Stromal cell of bone marrow (primary cell): ENCODE data around the gene BOC.

Experiments
- DNase-seq: peaks from one replicate; pipeline ENCODE4 v3.0.0-alpha.2; 2012; ENCODE audit warnings: low read depth

BOC gene

DNA sequence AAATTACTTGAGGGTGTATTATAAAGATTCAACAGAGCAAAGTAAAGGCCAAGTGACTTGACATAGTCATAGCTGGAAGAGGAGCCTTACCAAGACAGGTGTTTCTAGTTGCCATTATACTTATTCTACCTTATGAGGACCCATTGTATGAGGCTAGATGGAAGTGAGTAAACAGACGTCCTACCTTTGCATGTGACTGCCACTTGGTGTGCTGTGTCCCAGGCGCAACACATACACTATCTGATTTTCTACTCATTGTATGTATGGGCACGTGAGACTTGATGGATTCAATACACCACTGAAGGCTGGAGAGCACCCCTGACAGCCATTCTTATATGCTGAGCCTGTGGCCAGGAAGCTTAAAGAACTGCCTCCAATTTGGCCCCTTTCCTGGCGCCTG is 40.5 kb downstream of the BOC start:
- DNase-seq = no peak

- no peak for DNase-seq
Observed at GRCh38 chr3:113252553-113252952, 41.2 kb downstream of the BOC start.

DNA sequence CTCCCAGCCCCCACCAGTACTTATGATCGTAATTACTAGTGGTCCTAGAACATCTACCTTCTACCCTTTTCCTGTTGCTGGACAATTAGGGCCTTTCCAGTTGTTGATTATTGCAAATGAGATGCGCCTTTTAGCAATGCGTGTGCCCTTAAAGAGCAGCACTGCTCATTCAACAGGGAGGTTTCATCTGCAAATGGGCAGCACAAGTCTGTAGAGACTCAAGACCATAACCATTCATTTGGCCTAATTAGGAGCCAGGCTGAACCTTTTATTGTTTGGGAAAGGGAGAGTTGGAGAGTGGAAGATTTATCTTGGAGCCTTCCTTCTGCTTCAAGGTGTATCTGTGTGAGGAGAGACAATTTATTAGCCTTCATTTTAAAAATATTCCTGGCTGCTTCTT is 42.3 kb downstream of the BOC start:
- no peak for DNase-seq

DNA sequence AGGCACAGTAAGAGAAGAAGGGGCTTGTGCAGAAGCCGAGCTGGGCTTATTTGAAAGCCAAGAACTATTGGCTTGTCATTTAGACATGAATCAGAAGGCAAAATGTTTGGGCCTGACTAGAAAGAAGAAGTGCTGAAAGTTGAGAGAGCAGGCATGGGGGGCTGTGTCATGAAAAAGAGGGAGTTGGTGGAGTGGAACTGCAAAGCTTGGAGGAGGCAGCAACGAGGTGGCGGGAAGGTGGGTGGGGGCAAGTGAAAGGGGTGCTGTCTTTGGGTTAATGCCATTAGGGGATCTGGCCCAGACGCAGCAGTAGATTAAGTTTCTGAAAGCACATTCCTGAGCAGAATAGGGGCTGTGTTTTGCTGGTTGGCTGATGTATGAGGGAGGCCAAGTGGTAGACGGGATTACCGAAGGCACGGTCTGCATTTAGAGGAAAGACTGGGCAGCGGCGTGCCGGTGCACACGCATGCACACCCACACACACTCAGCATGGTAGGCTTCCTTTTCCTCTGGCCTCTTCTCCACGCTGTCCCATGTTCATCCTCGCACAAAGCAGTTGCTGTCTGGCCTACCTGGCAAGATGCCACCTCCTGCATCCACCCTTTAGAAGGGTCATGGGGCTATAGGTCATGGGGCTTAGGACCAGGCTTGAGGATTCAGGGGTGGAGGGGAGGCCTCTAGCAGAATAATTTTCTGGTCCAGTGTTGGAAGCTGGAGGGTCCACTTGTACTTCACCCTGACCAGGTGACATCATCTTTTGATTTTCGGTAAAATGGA is 43.0 kb downstream of the BOC start:
- no peak for DNase-seq

GRCh38 chr3:113255100-113255853 is 43.9 kb downstream of the BOC start:
- DNase-seq = no peak

DNA sequence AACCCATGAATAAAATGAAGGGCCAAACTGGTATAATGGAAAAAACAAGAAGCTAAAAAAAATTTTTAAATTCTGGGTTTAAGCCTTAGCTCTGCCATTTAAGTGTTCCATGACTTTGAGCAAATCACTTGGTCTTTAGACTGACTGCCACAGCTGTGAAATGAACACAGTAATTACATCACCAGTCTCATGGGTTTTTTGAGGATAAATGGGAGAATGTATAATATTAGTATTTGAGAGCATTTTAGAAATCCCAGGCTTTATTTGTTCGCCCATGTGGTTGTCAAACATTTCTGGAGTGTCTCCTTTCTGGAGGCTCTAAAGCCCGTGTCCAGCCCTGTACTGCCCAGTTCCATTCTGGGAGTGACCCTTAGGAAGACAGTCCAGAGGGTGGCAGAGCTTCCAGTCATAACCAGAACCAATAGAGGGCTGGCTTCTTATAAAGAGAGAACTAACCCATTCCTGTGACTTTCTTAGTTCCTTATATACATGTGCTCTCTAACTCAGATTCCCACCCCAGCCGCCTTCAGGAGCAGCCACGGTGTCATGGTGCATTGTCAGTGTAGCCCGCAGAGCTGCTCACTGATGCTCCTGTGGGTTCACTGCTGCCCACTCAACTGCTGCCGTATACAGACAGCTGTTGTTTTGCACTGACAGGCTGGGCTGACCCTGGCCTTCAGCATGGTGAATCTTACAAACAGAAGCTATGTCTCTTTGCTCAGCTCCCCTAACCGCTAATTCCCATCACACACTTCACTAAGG is 44.7 kb downstream of the BOC start:
- no peak for DNase-seq

DNA sequence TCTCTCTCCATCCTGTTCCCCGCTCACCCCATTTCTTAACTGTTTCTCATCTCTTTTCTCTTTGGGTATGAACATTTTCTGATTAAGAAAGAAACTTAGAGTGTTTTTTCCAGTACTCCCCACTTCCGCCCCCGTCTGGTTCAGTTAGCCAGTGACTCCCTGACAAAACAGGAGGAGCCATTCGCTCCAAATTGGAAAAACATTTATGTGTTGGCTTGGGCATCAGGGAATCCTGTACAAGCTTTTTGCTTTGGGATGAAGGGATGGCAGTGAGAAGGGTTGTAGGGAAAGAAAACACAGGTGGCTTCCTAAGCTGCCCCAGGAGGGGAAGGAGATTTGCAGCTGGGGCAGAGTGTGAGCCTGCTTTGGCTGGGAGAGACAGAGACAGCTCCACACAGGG is 47.0 kb downstream of the BOC start:
- no peak for DNase-seq

- DNase-seq = no peak
Observed at GRCh38 chr3:113259196-113259595, 47.8 kb downstream of the BOC start.

- no peak for DNase-seq
Observed at GRCh38 chr3:113261063-113261625, 49.8 kb downstream of the BOC start.

DNA sequence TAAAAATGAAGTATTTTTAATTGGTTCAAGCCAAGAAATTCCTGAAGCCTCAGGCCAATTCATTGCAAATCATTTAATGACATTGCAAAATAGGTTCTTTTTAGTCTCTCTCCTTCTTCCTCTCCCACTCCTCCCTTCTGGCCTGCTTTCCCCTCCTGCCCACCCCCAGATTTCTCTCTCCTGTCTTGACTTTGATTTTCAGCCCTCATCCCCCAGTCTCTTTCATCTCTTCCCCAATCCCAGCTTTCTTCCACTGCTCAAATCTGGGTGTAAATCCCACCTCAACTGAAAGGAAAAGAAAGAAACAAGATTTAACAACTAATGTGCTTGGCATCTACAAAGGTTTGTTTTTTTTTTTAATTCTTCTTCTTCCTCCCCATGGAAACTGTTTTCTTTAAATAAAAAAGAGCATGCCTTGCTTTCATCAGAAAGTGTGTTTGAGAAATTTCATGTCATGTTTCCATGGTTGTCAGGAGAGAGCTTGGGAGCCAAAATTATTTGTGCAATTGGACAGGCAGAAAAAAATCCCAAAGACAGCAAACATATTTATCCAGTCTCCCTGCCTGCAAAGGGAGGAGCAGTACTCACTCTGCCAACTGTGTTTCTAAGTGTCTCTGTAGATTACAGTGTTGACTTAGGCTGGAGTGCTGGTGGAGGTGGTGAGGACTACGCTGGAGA is 50.4 kb downstream of the BOC start:
- peak; percentile 66 for DNase-seq

GRCh38 chr3:113262304-113262665 is 50.9 kb downstream of the BOC start:
- no peak for DNase-seq

DNA sequence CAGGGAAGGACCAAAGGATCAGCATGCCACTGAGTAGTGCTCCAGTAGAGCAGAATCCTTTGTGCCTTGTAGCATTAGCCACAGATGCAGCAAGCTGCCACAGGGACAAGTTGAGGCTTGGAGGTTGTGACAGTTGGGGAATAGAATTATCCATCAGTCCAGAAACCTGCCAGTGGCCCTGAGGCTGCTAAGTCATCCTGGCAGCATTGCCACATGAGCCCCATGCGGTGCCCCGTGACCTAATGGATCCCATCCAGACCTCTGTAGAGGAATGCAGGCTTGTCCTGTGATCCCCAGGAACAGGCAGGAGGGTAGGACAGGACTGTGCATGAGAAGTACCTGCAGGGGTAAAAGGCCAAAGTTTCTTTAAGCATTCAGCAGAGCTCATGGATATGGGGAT is 51.7 kb downstream of the BOC start:
- DNase-seq = no peak

GRCh38 chr3:113263778-113264177 is 52.4 kb downstream of the BOC start:
- no peak for DNase-seq

DNA sequence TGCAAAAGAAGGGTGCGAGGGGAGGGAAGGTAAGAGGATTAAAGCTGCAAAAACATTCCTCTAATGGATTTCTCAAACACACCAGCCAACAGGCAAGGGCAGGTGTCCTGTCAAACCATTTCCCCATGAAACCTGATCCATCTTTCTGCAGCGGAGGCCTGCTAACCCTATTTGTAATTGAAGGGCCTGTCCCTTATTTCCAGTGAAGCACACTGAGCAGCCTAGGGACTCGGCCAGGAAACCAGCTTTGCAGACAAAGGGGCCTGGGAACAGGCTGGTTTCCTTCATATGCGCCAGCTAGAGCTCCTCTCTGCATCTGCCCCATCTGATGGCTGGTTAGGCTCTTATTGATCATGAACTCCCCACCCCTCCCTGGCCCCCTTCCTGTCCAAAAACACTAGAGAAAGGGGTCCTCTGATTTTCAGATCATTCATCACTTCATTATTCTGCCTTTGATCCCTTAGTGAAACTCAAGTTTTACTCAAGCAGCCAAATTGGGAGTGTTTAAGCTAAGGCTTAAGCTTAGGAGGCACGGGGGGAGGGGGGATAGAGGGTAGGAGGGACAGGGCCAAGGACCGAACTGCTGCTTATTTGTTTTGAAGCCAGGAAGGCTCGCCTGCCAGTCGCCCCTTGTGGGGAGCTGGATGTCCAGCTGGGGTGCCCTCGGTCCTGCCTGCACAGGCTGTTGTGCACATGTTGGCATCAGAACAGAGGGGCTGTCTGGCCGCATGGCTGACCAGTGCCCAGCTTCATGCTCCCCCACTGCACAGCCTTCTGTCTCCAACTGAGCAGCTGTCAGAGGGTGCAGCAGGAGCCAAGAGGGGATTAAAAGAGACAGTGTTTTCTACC is 53.1 kb downstream of the BOC start:
- DNase-seq = no peak

DNA sequence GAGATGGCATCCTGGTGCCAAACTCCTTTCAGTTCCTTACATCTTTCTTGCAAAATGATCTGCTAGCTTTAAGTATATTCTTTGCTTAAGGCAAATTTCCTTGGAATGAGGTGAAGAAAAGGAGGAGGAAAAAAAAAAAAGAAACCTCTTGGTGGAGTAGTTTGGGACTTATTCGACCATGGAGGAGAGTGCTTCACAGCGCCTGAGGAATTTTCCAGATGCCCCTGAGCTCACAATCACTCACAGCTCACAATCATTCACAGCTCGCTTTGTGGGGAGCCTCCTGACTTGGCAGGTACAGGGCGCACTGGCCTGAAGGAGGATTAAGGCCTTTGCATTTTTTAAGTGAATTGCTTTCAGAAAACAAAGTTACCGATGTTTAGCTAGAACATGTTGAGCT is 53.9 kb downstream of the BOC start:
- DNase-seq = no peak

DNA sequence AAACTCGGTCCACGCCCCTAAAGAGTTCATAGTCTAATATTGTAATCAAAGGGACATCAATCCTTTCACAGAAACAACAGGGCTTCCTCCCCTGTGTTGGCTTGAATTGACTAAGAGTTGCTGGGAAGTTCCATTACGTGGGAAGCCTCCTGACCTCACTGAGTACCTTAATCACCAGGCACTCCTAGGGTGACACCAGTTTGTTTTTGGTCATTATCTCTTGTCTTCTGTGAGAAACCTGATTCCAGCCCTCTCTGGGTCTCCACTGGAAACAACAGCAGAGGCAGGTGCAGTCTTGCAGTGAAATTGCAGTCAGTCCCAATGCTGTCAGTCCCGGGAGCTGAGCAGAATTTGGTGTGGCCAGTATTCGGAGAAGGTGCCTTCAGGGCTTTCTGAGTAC is 55.4 kb downstream of the BOC start:
- no peak for DNase-seq

GRCh38 chr3:113268311-113268710 is 57.0 kb downstream of the BOC start:
- no peak for DNase-seq

DNA sequence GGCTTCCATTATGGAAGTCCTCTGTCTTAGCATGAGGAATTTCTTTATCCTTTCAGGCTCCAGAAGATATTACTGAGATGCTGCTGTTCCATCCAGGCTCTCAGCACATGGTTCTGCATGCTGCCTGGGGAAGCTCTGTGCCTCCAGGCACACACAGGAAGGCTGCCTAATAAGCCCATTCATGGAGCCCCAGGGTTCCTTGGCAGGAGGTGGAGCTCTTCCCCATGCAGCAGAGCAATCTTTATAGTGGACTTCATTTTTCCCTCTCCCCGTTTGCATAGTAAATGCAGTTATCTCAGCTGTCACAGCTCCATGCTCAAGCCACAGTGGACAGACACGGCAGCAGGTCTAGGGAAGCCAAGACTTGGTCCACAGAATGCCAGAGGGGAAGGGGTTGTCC is 57.6 kb downstream of the BOC start:
- DNase-seq = no peak

GRCh38 chr3:113269661-113270060 is 58.3 kb downstream of the BOC start:
- DNase-seq = no peak

DNA sequence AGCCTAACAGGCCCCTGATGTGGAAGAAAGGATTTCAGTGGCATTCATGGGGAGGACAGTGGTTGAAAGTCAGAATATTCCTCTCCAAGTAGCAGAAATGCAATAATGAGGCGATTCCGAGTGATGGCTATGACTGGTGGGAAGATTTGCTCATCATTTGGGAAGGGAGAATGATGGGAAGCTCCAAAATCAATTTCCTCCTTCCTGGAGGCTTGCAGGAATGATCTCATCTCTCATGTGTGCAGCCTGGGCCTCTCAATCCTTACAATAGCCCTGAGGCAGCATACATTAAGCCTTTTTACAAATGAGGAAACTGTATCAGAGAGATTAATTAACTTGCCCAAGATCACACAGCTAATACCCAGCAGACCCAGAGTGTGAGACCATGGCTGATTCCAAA is 58.7 kb downstream of the BOC start:
- no peak for DNase-seq

GRCh38 chr3:113270786-113271185 is 59.4 kb downstream of the BOC start:
- no peak for DNase-seq
